HCT116 (cell line): ENCODE data around the gene MIA. TPM values are rescaled to one million over a fixed set of nuclear protein-coding genes. Genes with fewer than 3 reads are reported as not detected.

Experiments
- ATF3 ChIP-seq: IDR thresholded peaks from 2 replicates; pipeline ENCODE4 v1.6.1; 2012
- CBX3 ChIP-seq: IDR thresholded peaks from 2 replicates; pipeline ENCODE4 v1.6.1; 2012; ENCODE audit warnings: low read depth
- CEBPB ChIP-seq: IDR thresholded peaks from 2 replicates; pipeline ENCODE4 v1.6.1; 2012; ENCODE audit warnings: low read depth
- ELF1 ChIP-seq: IDR thresholded peaks from 2 replicates; pipeline ENCODE4 v1.6.1; 2012; ENCODE audit warnings: low read depth, borderline replicate concordance
- EZH2phosphoT487 ChIP-seq: fragments of 200-600 bp; IDR thresholded peaks from 2 replicates; pipeline ENCODE4 v1.6.1; 2018; ENCODE audit warnings: antibody characterized with exemption, borderline replicate concordance
- MAX ChIP-seq: IDR thresholded peaks from 2 replicates; pipeline ENCODE4 v1.6.1; 2012
- POLR2AphosphoS5 ChIP-seq: IDR thresholded peaks from 2 replicates; pipeline ENCODE4 v1.6.1; 2011; ENCODE audit warnings: mild to moderate bottlenecking, low read depth, low read length, moderate library complexity
- SIN3A ChIP-seq: IDR thresholded peaks from 2 replicates; pipeline ENCODE4 v1.6.1; 2012; ENCODE audit warnings: low read depth
- ZBTB33 ChIP-seq: IDR thresholded peaks from 2 replicates; pipeline ENCODE4 v1.6.1; 2011; ENCODE audit warnings: mild to moderate bottlenecking, low read length, moderate library complexity; ENCODE audit not compliant: insufficient replicate concordance; ENCODE audit errors: extremely low read depth
- ZFX ChIP-seq: fragments of 450-650 bp; IDR thresholded peaks from 2 replicates; pipeline ENCODE4 v1.6.1; 2017
- total RNA-seq: library from RNA; stranded (reverse); gene quantifications from one replicate; pipeline ENCODE4 v1.2.1, GENCODE V29; 2021; ENCODE audit not compliant: unreplicated experiment

Gene MIA
- total RNA-seq, 1 experiment from 2014 or later: 1.4 TPM

GRCh38 chr19:40750058-40750873 lies 25.1 kb upstream of the MIA start, which contains the start of gene ACTMAP (continued):
- TF ChIP-seq SIN3A (no peak; the same call in 1 of the 2 replicates), EZH2phosphoT487 (no peak), POLR2AphosphoS5 (peak; percentile 74), ELF1 (peak; percentile 36; the same call in 1 of the 2 replicates), ZFX (0 out of 2 replicates have a peak, but pooled peaks have one; percentile 0), CBX3 (no peak), ATF3 (no peak), CEBPB (no peak), MAX (peak; percentile 96), ZBTB33 (no peak)
